Prostate gland (tissue), 2 donors: ENCODE results near the gene DMBT1.

Source experiments
- POLR2AphosphoS5 ChIP-seq: sonication (generic); formaldehyde crosslinking; IDR thresholded peaks from one replicate; pipeline ENCODE4 v1.6.1; 2017; ENCODE audit warnings: antibody characterized with exemption
- TF ChIP-seq, protein P1 (sequence below), 4 experiments: fragments of 200-600 bp in 2 of 4; fragments of 450-650 bp in 2 of 4; sonication (generic) in 2 of 4; IDR thresholded peaks; 1 replicate in 3 of 4; 2 replicates in 1 of 4; pipeline ENCODE4 v1.5.1; 2016 to 2019; ENCODE audit warnings: antibody characterized with exemption in 4 of 4, mild to moderate bottlenecking in 2 of 4, moderate library complexity in 2 of 4

GRCh38 chr10:122637376-122637775 is 76.8 kb downstream of the DMBT1 start:
- TF ChIP-seq POLR2AphosphoS5, result no peak
- TF ChIP-seq, protein P1, sequence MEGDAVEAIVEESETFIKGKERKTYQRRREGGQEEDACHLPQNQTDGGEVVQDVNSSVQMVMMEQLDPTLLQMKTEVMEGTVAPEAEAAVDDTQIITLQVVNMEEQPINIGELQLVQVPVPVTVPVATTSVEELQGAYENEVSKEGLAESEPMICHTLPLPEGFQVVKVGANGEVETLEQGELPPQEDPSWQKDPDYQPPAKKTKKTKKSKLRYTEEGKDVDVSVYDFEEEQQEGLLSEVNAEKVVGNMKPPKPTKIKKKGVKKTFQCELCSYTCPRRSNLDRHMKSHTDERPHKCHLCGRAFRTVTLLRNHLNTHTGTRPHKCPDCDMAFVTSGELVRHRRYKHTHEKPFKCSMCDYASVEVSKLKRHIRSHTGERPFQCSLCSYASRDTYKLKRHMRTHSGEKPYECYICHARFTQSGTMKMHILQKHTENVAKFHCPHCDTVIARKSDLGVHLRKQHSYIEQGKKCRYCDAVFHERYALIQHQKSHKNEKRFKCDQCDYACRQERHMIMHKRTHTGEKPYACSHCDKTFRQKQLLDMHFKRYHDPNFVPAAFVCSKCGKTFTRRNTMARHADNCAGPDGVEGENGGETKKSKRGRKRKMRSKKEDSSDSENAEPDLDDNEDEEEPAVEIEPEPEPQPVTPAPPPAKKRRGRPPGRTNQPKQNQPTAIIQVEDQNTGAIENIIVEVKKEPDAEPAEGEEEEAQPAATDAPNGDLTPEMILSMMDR (IDR thresholded peaks at IDR 0.05), result no peak
